T follicular helper cell (primary cell): ENCODE results near the gene PTGIS.
"Not testable (repeated sequence)": the region's sequence is repeated elsewhere in the genome, so short reads cannot be mapped to it uniquely, and the experiment has no call there.

Experiments used
- DNase-seq: peaks from one replicate; pipeline ENCODE4 v3.0.0-alpha.2; 2020; ENCODE audit warnings: low read depth
- total RNA-seq, 2 experiments: gene quantifications; one replicate each; lab custom pipeline; 2026; lab: John Stamatoyannopoulos, UW

Gene PTGIS
- total RNA-seq: 0.06 to 0.17 reads per million in 2 experiments

DNA sequence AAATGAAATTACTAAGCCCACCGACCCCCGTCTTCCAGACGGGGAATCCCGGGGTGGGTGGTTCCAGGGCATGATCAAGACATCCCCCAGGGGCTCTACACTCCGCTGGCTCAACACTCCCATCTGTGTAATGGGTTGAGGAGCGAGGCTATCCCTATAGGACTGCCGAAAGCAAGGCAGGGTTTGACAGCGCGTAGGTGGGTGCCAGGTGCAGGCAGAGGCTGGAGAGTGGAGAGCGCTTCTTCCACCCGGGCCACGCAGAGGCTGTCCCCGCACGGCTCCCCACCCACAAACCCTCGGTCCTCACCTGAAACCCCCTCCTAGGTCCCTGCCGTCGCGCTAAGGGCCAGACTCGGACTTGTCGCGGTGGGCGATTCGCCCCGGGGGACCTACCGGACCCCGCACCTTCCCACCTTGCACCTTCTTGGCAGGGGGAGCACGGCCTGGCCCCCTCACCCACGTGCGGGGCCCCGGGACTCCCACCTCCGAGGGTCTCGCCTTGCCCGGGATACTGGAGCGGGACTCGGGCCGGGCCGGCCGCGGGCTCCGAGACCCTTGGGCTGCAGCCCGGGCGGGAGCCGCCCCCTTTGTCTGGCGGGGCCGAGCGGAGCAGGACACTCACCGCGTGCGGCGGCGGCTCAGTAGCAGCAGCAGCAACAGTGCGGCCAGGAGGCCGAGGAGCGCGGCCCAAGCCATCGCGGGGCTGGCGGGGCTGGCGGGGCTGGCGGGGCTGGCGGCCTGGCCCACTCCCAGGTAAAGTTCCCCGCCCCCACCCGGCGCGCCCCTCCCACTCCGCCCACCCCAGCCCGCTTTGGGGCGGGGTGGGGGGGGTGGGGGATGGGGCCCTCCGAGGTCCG lies at the start of gene PTGIS:
TSS of gene PTGIS (minus strand) at position 717 of the 857 bp plus-strand sequence. CDS start at position 696, 21 bp downstream.
- DNase-seq: no peak

DNA sequence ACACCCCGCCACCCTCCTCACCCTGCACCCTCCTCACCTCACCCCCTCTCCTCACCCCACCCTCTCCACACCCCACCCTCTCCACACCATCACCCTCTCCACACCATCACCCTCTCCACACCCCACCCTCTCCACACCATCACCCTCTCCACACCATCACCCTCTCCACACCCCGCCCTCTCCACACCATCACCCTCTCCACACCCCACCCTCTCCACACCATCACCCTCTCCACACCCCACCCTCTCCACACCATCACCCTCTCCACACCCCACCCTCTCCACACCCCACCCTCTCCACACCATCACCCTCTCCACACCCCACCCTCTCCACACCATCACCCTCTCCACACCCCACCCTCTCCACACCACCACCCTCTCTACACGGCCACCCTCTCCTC lies 49.5 kb upstream of the PTGIS start:
- DNase-seq: not testable (repeated sequence)

DNA sequence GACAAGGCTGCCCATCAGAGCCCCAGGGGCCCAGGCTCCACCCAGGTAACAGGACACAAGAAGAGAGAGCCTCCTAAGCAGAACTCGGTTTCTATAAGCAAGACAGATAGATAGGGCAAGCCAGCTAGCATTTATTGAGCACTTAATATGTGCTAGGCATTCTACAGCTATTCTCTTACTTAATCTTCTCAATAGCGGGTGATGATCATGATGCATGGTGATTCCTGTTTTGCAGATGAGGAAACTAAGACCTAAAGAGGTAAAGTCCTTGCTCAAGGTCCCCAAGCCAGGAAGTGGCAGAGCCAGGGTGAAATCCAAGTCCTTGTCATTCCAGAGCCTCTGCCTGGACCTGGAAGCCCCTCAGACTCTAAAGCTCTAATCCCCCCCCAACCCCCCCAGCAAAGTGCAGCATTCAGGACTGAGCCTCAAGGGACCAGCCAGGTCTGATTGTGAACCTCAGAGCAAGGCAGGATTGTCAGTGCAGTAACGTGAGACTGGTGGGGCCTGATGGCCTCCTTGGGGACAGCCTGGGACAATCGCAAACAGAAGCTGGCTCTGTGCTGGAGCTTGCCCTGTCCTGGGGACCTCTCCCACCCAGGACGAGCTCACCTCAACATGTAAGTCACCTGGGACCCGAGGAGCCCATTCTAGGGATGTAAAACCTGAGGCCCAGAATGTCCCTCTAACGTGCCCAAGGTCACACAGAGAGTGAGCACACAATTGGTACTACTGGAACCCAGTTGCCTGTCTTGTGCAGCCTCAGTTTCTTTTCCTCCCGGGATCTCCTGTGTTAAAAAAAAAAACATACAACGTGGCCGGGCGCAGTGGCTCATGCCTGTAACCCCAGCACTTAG lies 48.4 kb upstream of the PTGIS start:
- DNase-seq: no peak

- DNase-seq: no peak
These were observed 47.6 kb upstream of the PTGIS start for GRCh38 chr20:49615401-49616153.

- not testable (repeated sequence) for DNase-seq
These were observed 47.1 kb upstream of the PTGIS start for GRCh38 chr20:49615051-49615400.

DNA sequence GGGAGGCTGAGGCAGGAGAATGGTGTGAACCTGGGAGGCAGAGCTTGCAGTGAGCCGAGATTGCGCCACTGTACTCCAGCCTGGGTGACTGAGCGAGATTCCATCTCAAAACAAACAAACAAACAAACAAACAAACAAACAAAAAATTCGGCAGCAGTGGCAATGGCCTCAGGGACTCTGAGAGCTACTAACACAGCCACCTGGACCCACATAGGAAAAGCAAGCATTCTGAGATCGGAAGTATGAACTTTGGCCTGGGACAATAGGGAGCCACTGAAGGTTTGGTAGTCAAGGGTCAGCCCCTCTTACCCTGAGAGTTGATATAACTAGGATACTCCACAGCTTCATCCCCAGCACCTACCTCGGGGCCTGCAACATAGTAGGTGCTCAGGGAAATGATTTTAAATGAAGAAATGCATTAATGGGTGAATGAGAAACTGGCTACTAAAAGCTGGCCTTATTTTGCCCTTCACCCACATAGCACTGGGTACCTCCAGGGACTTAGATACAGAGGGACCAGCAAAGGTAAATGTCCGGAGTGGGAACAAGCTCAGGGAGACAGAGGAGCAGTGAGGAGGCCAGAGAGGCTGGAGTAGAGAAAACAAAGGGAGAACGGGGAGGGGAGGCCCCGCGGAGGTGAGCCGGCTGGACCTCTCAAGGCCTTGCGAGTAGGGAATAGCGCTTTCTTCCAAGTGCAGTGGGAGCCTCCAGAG lies 46.6 kb upstream of the PTGIS start:
- DNase-seq: no peak

- DNase-seq: no peak
These were observed 44.3 kb upstream of the PTGIS start for GRCh38 chr20:49612127-49612738.

- DNase-seq: not testable (repeated sequence)
These were observed 43.7 kb upstream of the PTGIS start for GRCh38 chr20:49611539-49612126.

GRCh38 chr20:49610691-49611538 lies 43.0 kb upstream of the PTGIS start:
- peak; percentile 34 for DNase-seq

DNA sequence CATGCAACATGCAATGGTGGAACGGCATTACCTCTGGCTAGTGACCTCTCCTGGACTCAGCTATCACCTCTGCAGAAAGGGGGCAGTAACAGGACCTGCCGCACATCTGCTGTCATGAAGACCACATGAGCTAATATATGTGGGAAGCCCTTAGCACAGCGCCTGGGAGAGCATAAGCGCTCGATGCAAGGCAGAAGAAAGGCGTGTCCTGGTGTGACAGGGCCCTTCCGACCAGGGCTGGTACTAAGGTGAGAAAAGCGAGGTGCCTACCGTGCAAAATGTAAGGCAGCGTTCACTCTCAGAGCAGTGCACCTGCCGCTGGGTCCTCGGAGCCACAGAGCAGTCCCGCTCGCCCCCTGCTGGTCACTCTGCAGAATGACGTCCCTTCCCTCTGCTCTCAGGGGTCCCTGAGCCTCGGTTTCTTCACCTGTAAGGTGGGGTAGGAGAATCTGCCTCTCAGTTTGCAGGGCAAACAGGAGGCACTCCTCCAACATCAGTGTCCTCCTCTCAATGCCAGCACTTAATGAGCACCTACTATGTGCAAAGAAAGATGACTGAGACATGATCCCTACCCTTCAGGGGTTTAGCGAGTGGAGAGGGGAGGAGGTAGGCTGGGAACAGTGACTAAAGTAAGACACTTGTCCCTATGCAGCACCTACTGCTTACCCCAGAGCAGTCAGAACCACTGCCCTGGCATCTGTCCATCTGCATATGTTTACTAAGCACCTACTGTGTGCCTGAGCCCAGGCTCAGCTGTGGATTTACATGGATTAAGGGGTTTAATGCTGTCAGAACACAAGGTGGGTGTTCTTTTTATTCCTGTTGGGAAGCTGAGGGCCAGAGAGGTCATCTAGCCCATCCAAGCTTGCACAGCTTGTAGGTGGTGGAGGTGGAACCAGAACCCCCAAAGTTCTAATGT lies 41.1 kb upstream of the PTGIS start:
- DNase-seq: peak; percentile 51

- DNase-seq: no peak
These were observed 39.6 kb upstream of the PTGIS start for GRCh38 chr20:49607568-49607967.

DNA sequence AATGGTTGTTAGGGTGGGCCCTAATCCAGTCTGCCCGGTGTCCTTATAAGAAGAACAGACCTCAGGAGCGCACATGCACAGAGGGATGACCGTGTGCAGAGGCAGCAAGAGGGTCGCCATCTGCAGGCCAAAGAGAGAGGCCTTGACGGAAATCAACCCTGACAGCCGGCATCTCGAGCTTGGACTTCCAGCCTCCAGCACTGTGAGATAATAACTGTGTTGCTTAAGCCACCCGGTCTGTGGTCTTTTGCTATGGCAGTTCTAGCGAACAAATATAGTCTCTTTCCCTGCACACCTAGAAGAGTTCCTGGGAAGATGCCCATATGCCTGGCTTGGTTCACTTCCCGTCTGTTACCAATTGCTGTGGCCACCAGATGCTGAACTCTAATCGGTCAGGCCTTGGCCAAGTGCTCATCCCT lies 35.3 kb upstream of the PTGIS start:
- DNase-seq: no peak

DNA sequence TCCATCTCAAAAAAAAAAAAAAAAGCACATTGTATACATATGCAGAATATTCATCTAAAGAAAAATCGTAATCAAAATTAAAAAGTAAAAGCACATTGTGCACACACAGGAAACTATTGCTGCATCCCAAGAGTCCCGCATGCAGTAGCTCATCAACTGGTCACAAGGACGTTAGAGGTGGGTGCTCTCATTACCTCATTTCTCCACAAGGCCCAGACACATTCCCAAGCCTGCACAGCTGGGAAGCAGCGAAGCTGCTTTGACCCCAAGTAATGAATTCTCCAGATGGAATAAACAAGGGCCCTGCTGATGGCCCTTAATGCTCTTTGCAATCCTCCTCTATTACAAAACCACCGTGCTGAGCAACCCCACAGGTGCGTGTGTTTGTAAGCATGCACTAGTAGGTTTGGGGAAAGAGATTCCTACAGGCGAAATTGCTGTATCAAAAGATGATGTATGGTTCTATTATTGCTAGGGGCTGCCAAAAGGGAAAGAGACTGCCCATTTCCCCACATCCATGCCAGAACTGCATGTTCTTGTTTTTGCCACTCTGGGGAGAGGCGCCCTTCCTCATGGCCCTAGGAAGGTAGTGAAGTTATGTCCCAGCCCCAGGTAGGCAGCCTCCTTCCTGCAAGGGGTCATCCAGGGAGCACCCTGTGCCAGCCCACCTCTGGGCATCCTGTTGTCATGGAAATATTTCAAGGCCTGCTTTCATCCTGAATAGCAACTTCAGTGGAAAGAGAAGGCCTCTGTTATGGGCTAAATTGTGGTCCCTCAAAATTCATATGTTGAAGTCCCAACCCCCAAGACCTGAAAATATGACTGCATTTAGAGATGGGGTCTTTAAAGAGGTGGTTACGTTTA lies 34.6 kb upstream of the PTGIS start:
- DNase-seq: no peak

GRCh38 chr20:49601153-49601924 lies 33.4 kb upstream of the PTGIS start:
- DNase-seq: no peak

- DNase-seq: no peak
These were observed 31.8 kb upstream of the PTGIS start for GRCh38 chr20:49599746-49600113.

DNA sequence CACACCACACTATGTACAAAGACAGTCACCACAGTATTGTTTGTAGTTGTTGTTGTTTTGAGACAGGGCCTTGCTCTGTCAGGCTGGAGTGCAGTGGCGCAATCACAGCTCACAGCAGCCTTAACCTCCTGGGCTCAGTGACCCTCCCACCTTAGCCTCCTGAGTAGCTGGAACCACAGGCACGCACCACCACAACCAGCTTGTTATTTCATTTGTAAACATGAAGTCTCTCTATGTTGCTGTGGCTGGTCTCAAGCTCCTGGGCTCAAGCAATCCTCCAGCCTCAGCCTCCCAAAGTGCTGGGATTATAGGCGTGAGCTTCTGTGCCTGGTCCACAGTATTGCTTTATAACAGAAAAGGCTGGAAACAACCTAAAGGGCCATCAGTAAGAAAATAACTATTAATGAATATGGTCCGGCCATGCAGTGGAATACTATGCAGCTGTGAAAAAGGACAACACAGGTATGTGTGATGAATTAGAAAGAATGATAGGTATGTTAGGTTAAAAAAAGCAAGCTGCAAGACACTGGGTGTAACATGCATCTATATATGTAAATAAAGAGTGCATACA lies 30.0 kb upstream of the PTGIS start:
- DNase-seq: no peak
